ENCODE data around the gene METTL25B. TPM values are rescaled to one million over a fixed set of nuclear protein-coding genes. Genes with fewer than 3 reads are reported as not detected.

Gene METTL25B
- polyA plus RNA-seq, 3 donors = 27.4 to 31.1 (median 30.3) TPM

DNA sequence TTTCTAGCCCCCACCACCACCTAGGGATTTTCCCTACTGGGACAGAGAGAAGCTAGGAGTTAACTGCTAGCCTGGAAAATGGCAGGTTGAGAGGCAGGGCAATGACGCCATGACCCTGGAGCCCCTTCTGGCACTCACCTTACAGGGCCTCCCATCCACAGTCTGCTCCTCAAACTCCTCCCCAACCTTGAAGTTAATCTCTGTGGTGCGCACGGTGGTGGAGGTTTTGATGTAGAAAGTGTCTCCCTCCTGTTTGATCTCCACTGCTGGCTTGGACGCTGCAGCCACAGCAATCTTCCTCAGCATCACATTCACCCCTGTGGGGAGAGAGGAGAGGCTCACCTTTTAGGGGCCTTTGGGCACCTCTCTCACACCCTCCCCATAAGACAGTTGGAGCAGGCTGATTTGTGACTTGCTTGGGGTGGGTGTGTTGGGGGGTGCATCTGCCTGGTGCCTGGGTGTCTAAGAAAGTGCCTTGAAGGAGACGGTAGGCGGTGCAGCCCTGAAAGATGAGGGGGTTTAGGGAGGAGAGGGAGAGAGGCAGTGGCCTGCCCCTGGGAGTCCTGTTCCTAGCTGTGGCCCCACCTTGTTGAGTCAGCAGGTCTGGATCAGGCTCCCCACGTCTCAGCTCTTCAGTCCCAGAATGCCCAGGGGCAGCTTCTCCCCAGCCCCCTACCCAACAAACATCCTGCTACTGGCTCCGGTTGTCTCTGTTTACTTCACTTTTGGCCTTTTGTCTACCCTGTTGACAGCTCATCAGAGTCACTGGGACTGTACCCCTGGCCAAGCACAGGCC is 27.3 kb upstream of the METTL25B start:
- no peak for DNase-seq (ENCODE audit: low read depth in 3 of 3, low spot score in 2 of 3)

GRCh38 chr1:156703336-156703735 is 24.9 kb upstream of the METTL25B start:
- DNase-seq (ENCODE audit: low read depth in 3 of 3, low spot score in 2 of 3) = no peak

DNA sequence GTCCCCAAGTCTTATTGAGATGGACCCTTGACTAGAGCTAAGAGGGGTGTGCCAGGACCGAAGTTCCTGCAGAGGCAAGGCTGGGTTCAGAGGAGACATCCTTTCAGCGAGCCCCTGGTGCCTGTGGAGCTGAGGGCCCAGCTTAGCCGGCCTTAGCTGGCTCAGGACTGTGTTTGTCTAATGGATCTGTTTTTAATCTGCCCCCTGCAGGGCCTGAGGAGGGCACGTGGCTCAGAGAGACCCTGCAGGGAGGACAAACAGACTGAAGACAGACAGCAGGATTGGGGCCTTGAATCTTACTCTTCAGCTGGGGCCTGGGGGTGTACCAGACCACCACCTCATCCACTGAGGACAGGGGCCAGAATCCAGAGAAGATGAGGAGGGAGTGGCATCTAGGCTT is 24.5 kb upstream of the METTL25B start:
- DNase-seq (ENCODE audit: low read depth in 3 of 3, low spot score in 2 of 3) = no peak

GRCh38 chr1:156704166-156704711 is 24.0 kb upstream of the METTL25B start:
- no peak for DNase-seq (ENCODE audit: low read depth in 3 of 3, low spot score in 2 of 3)

GRCh38 chr1:156704930-156705320 is 23.3 kb upstream of the METTL25B start:
- DNase-seq (ENCODE audit: low read depth in 3 of 3, low spot score in 2 of 3) = no peak

GRCh38 chr1:156705321-156705917 is 22.9 kb upstream of the METTL25B start, which contains the start of gene CRABP2:
Gene CRABP2, minus strand, starts transcription at chr1:156705583. Its CDS starts 137 bp downstream, at chr1:156705446.
- DNase-seq (ENCODE audit: low read depth in 3 of 3, low spot score in 2 of 3) = no peak

- DNase-seq (ENCODE audit: low read depth in 3 of 3, low spot score in 2 of 3) = peak in 1 of 3 donors; percentile 58
Measured at GRCh38 chr1:156705918-156706656, 22.2 kb upstream of the METTL25B start.

DNA sequence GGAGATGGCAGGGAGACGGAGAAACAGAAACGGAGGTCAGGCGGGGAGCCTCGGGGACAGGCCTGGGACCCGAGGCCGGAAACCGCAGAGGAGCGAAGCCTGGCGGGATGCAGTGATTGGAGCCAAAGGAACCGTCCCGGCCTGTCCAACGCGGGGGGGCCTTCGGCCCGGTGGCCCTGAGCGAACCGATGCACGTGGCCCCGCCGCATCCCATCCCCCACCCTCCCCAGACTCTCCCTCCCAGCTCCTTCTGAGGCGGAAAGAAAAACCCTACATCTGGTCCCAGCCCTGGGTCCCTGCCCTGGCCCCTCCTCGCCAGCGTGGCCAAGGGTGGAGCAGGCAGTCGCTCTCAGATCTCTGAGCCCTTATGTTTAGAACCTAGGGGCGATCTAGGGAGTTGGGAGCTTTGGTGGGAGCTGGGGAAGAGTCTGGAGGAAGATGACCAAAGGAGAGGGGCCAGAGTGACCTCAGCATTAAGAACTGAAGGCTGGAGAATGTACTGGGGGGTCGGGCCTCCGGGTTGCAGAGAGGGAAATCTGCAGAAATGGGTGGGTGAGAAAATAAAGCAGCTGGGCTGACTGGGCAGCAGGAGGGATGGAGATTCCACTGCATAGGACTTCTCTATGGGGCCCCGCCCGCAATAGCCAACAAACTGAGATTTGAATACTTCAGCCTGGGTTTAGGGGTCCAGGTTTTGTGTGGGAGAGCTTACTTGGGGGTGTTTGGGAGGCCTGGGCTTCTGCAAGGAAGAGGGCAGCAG is 21.4 kb upstream of the METTL25B start:
- DNase-seq (ENCODE audit: low read depth in 3 of 3, low spot score in 2 of 3) = no peak

DNA sequence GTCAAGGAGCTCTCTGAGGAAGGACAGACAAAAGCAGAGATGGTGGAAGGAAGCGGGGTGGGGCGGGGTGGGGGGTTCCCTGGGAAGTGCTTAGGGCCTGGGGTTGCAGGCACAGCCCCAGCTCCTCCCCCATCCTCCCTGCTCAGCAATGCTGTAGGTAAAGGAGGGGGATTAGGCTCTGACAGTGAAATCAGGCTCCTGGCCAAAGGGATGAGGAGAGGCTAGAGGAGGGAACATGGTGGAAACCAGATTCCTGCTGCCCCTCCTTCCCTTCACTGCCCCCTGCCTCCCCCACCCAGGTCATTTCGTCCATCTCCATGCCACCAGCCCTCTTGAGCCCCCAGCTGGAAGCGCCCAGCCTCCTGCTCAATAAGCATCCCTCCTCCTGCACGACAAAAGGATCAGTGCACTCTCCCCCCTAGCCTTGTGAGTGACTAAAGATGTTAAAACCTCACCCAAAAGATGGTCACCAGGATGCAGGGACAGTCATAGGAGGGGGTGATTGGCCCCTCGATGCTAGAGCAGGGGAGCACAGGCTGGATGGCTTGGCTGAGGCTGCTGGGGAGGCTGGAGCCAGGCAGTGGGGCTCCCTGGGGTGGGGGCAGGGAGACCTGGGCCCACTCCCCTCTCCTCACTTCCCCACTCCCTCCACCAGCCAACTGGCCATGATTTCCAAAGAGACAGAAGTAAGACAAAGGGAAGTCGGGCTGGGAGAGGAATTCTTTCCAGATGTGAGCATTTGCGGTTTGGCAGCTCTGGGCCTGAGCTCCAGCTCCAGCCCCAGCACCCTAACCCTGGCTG is 20.7 kb upstream of the METTL25B start:
- no peak for DNase-seq (ENCODE audit: low read depth in 3 of 3, low spot score in 2 of 3)

DNA sequence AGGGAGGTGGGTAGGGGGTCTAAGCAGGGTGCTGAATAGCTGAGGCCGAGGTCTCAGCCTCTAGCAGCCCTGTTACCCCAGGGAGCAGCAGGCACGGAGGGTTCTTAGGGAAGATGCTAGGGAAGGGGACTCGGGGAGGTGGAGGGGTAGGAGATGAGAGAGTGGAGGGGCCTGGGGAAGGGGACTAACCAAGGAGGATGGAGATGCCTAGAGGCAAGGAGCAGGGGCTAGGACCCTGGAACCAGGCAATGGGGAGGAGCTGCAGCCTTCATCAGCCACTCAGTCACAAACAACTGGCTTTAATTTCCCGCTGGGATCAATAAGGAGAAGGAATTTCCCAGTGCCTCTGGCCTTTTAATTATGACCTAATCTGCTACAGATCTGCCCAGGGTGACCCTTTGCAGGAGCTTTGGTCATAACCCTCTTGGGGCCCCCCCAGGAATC is 20.0 kb upstream of the METTL25B start:
- no peak for DNase-seq (ENCODE audit: low read depth in 3 of 3, low spot score in 2 of 3)

- no peak for DNase-seq (ENCODE audit: low read depth in 3 of 3, low spot score in 2 of 3)
Measured at GRCh38 chr1:156709031-156709430, 19.2 kb upstream of the METTL25B start.

GRCh38 chr1:156709757-156710489 is 18.3 kb upstream of the METTL25B start:
- no peak for DNase-seq (ENCODE audit: low read depth in 3 of 3, low spot score in 2 of 3)

DNA sequence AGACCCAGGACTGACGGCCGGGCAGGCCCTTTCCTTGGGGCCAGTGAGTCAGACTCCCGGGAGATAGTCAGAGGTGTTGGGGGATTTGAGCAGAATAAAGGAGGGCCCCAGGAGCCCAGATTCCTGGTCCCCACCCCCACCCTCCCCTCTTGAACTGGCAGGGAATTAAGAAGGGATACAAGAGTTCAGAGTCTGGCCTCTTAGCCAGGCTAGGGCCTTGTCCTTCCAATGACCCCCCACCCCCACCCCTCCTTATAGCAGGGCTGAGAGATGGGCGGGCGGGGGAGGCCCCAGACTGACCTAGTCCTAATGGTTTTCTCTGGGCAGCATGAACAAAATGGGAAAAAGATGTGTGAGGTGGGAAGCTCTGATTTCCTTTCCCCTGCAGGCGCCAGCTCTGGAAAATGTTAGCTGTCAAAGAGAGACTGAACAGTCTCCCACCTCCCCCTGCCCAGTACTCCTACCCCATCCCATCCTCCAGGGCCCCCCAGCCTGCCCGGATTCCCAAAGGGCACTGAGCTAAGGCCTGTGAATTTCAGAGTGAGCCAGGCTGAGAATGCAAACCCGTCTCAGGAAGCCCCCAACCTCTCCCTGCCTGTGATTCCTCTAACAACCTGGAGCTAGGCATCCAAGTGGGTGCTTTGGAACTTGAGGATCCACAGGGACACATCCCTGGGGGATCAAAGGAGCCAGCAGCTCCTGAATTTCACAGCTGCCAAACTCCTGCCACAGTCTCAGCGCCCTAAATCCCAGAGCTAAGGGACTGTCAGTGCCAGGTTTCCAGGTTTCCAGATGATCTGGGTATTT is 17.1 kb upstream of the METTL25B start:
- no peak for DNase-seq (ENCODE audit: low read depth in 3 of 3, low spot score in 2 of 3)

DNA sequence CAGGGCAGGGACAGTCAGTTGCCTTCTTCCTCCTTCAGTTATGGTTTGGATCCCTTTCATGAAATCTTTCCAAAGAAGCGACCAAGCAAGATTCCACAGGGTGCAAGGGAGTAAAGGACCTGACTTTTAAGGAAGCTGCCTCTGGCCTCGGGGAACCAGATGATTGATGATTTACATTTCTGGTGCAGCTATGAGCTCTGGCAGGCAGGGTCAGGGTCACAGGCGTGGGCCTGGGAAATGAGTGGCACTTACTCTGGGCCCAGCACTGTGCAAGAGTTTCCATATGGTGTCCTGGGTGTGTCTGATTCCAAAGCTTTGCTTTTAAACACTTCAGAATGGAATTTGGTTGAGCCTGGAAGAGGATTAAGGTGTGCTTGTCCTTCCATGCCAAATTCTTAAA is 15.6 kb upstream of the METTL25B start:
- DNase-seq (ENCODE audit: low read depth in 3 of 3, low spot score in 2 of 3) = no peak

DNA sequence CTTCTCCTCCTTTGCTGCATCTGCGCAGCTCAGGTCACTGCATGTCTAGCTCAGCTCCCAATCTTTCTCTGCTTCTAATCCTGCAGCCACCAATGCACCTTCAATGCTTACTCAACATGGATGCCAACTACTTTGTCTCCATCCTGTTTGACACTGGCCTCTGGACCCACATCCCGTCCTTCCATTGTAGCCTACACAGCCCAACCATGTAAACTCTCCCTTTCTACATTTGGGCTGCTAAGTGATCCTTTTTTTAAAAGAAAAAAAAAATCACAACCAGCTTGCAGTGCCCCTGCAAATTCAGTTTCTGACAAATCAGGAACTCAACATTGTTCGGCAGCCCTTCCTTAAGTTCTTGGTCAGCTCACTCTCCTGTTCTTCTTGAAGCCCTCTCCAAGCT is 13.4 kb upstream of the METTL25B start:
- DNase-seq (ENCODE audit: low read depth in 3 of 3, low spot score in 2 of 3) = no peak

DNA sequence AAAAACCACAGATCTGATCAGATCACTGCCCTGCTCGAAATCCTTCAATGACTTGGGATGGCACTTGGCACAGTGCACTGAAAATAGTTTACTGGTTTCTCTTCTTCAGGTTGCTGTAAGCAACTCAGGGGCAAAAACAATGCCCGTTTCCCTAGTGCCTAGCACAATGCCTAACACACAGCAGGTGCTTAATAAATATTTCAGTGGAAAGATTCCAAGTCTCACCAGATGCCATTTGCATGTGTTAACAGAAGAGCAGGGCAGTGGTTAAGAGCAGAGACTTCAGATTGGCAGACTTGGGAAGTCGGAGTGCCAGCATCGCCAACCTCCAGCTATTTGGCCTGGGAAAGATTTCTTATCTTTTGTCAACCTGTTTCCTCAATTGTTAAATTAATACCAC is 10.9 kb upstream of the METTL25B start:
- DNase-seq (ENCODE audit: low read depth in 3 of 3, low spot score in 2 of 3) = no peak

- no peak for DNase-seq (ENCODE audit: low read depth in 3 of 3, low spot score in 2 of 3)
Measured at GRCh38 chr1:156721131-156721530, 7.1 kb upstream of the METTL25B start.

DNA sequence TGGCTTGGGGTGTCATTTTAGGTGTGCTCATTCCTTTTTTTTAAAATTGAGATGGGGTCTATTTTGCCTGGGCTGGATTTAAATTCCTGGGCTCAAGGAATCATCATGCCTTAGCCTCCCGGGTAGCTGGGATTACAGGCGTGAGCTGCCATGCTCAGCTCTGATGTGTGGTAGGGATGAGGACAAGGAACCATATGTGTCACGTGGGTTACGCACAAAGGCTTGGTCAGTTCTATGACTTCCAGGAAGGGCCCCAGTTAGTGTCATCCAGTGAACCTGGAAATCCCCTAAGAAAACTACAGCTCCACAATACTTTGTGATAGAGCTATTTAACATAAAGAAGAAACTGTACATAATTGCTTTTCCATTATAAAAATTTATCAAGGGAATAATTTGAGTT is 6.7 kb upstream of the METTL25B start:
- DNase-seq (ENCODE audit: low read depth in 3 of 3, low spot score in 2 of 3) = no peak

Measured in right renal cortex interstitium (tissue), 3 donors.